ENCODE results near the gene PYGM.

The PYGM gene

DNA sequence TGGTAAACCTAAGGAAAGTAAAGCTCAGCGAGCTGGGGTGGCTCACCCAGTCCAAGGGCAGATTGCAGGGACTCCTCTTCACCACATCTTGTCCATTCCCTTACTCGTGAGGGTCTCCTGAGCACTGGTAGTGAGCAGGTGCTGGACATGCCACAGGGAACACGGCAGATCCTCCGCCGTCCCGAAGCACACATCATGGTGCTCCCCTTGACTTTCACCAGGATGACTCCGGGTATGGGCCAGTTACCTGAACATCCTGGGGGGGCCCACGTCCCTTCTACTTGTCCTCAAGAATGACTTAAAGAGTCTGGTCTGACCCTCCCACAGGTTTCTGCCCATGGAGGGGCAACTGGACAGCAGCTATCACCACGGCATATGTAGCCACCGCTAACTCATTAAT lies 26.5 kb upstream of the PYGM start:
- Histone ChIP-seq H3K4me1 (ENCODE audit: control extremely low read depth in 1 of 4, control insufficient read depth in 4 of 4, insufficient read depth in 4 of 4, low read length in 3 of 4) (peaks cover 0 to 5% (median 2%) of the 10 kb centered on the region in 4 experiments), H3K36me3 (ENCODE audit: control insufficient read depth in 4 of 4, insufficient read depth in 4 of 4, low read length in 3 of 4) (peaks cover 4 to 31% (median 21%) of the 10 kb centered on the region in 4 experiments), H3K27ac (ENCODE audit: insufficient read depth in 1 of 2, low read depth in 1 of 2, low read length in 2 of 2, poor library complexity in 1 of 2, severe bottlenecking in 2 of 2) (no peak overlapping the region), H3K9me3 (ENCODE audit: control extremely low read depth in 1 of 5, control insufficient read depth in 4 of 5, insufficient read depth in 2 of 5, low read depth in 1 of 5, low read length in 4 of 5) (no peaks in the 10 kb centered on the region), H3K27me3 (replicated peaks in 2 of 5; ENCODE audit: control insufficient read depth in 4 of 5, insufficient read depth in 5 of 5, low read length in 4 of 5) (no peaks in the 10 kb centered on the region), H3K4me3 (ENCODE audit: control insufficient read depth in 1 of 7, extremely low read depth in 1 of 7, insufficient read depth in 4 of 7, low read depth in 2 of 7, low read length in 6 of 7) (no peak overlapping the region)
- POLR2A ChIA-PET: interaction anchor here (0.8 to 2.2 kb wide), 2 partner anchors 12 to 42 kb away, joined by 4 to 6 read pairs; partner anchors contain the start of gene RASGRP2
- CTCF ChIA-PET: interaction anchor here (0.8 to 4.3 kb wide), 14 partner anchors 8 to 331 kb away, joined by 3 to 42 read pairs (median 4); partner anchors contain the start of genes CDC42BPG, MAP4K2, SF1 and ZNHIT2
- WGBS (ENCODE audit: insufficient coverage): 95% methylated on average over 8 of the region's 10 CpGs
- DNase-seq: no peak

GRCh38 chr11:64784813-64785581 lies 25.2 kb upstream of the PYGM start:
- CTCF ChIA-PET: interaction anchor here (0.6 to 4.3 kb wide), 13 partner anchors 9 to 109 kb away, joined by 3 to 42 read pairs (median 5); partner anchors contain the start of genes CDC42BPG and MAP4K2
- H3K4me3 ChIP-seq (ENCODE audit: control insufficient read depth in 1 of 7, extremely low read depth in 1 of 7, insufficient read depth in 4 of 7, low read depth in 2 of 7, low read length in 6 of 7): no peak overlapping the region
- POLR2A ChIA-PET: interaction anchor here (2.2 kb wide), 1 partner anchor 41 kb away, joined by 6 read pairs; the partner anchor contains the start of gene RASGRP2
- WGBS (ENCODE audit: insufficient coverage): 98% methylated on average over 5 of the region's 12 CpGs
- no peak overlapping the region for H3K27ac ChIP-seq (ENCODE audit: insufficient read depth in 1 of 2, low read depth in 1 of 2, low read length in 2 of 2, poor library complexity in 1 of 2, severe bottlenecking in 2 of 2)
- H3K27me3 ChIP-seq (replicated peaks in 2 of 5; ENCODE audit: control insufficient read depth in 4 of 5, insufficient read depth in 5 of 5, low read length in 4 of 5): no peaks in the 10 kb centered on the region
- H3K4me1 ChIP-seq (ENCODE audit: control extremely low read depth in 1 of 4, control insufficient read depth in 4 of 4, insufficient read depth in 4 of 4, low read length in 3 of 4): peaks cover under 1 to 14% (median 8%) of the 10 kb centered on the region in 4 experiments
- H3K9me3 ChIP-seq (ENCODE audit: control extremely low read depth in 1 of 5, control insufficient read depth in 4 of 5, insufficient read depth in 2 of 5, low read depth in 1 of 5, low read length in 4 of 5): no peaks in the 10 kb centered on the region
- H3K36me3 ChIP-seq (ENCODE audit: control insufficient read depth in 4 of 4, insufficient read depth in 4 of 4, low read length in 3 of 4): peaks cover 4 to 22% (median 13%) of the 10 kb centered on the region in 4 experiments
- DNase-seq: no peak

- Histone ChIP-seq H3K9me3 (ENCODE audit: control extremely low read depth in 1 of 5, control insufficient read depth in 4 of 5, insufficient read depth in 2 of 5, low read depth in 1 of 5, low read length in 4 of 5) (no peaks in the 10 kb centered on the region), H3K36me3 (ENCODE audit: control insufficient read depth in 4 of 4, insufficient read depth in 4 of 4, low read length in 3 of 4) (peaks cover 12 to 37% (median 25%) of the 10 kb centered on the region in 4 experiments), H3K27me3 (replicated peaks in 2 of 5; ENCODE audit: control insufficient read depth in 4 of 5, insufficient read depth in 5 of 5, low read length in 4 of 5) (no peaks in the 10 kb centered on the region), H3K4me3 (ENCODE audit: control insufficient read depth in 1 of 7, extremely low read depth in 1 of 7, insufficient read depth in 4 of 7, low read depth in 2 of 7, low read length in 6 of 7) (peak within 1 kb of the TSS; percentile 58 to 99 (median 85)), H3K4me1 (ENCODE audit: control extremely low read depth in 1 of 4, control insufficient read depth in 4 of 4, insufficient read depth in 4 of 4, low read length in 3 of 4) (peaks cover 24 to 47% (median 36%) of the 10 kb centered on the region in 4 experiments), H3K27ac (ENCODE audit: insufficient read depth in 1 of 2, low read depth in 1 of 2, low read length in 2 of 2, poor library complexity in 1 of 2, severe bottlenecking in 2 of 2) (peak within 1 kb of the TSS; percentile 95 to 96)
- ChIA-PET CTCF (interaction anchor here (0.9 to 4.4 kb wide), 9 partner anchors 8 to 139 kb away, joined by 3 to 20 read pairs (median 4); partner anchors contain the start of genes MAP4K2 and RASGRP2), POLR2A (interaction anchor here (0.6 to 3.1 kb wide), 6 partner anchors 11 to 34 kb away, joined by 3 to 25 read pairs (median 6); partner anchors contain the start of gene RASGRP2)
- peak; percentile 100 for DNase-seq
- 0% methylated on average over 48 of the region's 80 CpGs for WGBS (ENCODE audit: insufficient coverage)
These were observed 18.9 kb upstream of the PYGM start, which contains the start of gene SF1 for GRCh38 chr11:64778473-64779298. TSS of gene SF1 (minus strand) at chr11:64778542. CDS start at chr11:64778392, 150 bp downstream.

- ChIA-PET POLR2A (interaction anchor here (1.2 to 3.1 kb wide), 4 partner anchors 10 to 34 kb away, joined by 5 to 25 read pairs (median 8); partner anchors contain the start of gene RASGRP2), CTCF (interaction anchor here (0.9 to 4.4 kb wide), 8 partner anchors 8 to 140 kb away, joined by 3 to 20 read pairs (median 4); partner anchors contain the start of gene RASGRP2)
- WGBS (ENCODE audit: insufficient coverage): 0% methylated on average over 16 of the region's 28 CpGs
- H3K4me1 ChIP-seq (ENCODE audit: control extremely low read depth in 1 of 4, control insufficient read depth in 4 of 4, insufficient read depth in 4 of 4, low read length in 3 of 4): peaks cover 24 to 52% (median 40%) of the 10 kb centered on the region in 4 experiments
- no peaks in the 10 kb centered on the region for H3K27me3 ChIP-seq (replicated peaks in 2 of 5; ENCODE audit: control insufficient read depth in 4 of 5, insufficient read depth in 5 of 5, low read length in 4 of 5)
- H3K36me3 ChIP-seq (ENCODE audit: control insufficient read depth in 4 of 4, insufficient read depth in 4 of 4, low read length in 3 of 4): peaks cover 14 to 42% (median 31%) of the 10 kb centered on the region in 4 experiments
- H3K27ac ChIP-seq (ENCODE audit: insufficient read depth in 1 of 2, low read depth in 1 of 2, low read length in 2 of 2, poor library complexity in 1 of 2, severe bottlenecking in 2 of 2): peak overlapping the region; percentile 80 to 96
- no peaks in the 10 kb centered on the region for H3K9me3 ChIP-seq (ENCODE audit: control extremely low read depth in 1 of 5, control insufficient read depth in 4 of 5, insufficient read depth in 2 of 5, low read depth in 1 of 5, low read length in 4 of 5)
- peak overlapping the region; percentile 58 to 99 (median 76) for H3K4me3 ChIP-seq (ENCODE audit: control insufficient read depth in 1 of 7, extremely low read depth in 1 of 7, insufficient read depth in 4 of 7, low read depth in 2 of 7, low read length in 6 of 7)
- DNase-seq: no peak
These were observed 18.4 kb upstream of the PYGM start for GRCh38 chr11:64778223-64778472.

GRCh38 chr11:64777449-64778222 lies 17.9 kb upstream of the PYGM start:
- H3K36me3 ChIP-seq (ENCODE audit: control insufficient read depth in 4 of 4, insufficient read depth in 4 of 4, low read length in 3 of 4): peaks cover 20 to 47% (median 34%) of the 10 kb centered on the region in 4 experiments
- no peaks in the 10 kb centered on the region for H3K9me3 ChIP-seq (ENCODE audit: control extremely low read depth in 1 of 5, control insufficient read depth in 4 of 5, insufficient read depth in 2 of 5, low read depth in 1 of 5, low read length in 4 of 5)
- CTCF ChIA-PET: interaction anchor here (1.4 to 4.5 kb wide), 3 partner anchors 9 to 14 kb away, joined by 3 to 31 read pairs (median 20); no protein-coding TSS in a partner anchor
- peak; percentile 67 to 82 (median 80) for DNase-seq
- peak overlapping the region; percentile 58 to 99 (median 85) for H3K4me3 ChIP-seq (ENCODE audit: control insufficient read depth in 1 of 7, extremely low read depth in 1 of 7, insufficient read depth in 4 of 7, low read depth in 2 of 7, low read length in 6 of 7)
- POLR2A ChIA-PET: interaction anchor here (0.6 to 3.1 kb wide), 5 partner anchors 10 to 33 kb away, joined by 4 to 25 read pairs (median 6); partner anchors contain the start of gene RASGRP2
- WGBS (ENCODE audit: insufficient coverage): under 1% methylated on average over 86 of the region's 98 CpGs
- H3K4me1 ChIP-seq (ENCODE audit: control extremely low read depth in 1 of 4, control insufficient read depth in 4 of 4, insufficient read depth in 4 of 4, low read length in 3 of 4): peaks cover 27 to 57% (median 44%) of the 10 kb centered on the region in 4 experiments
- H3K27me3 ChIP-seq (replicated peaks in 2 of 5; ENCODE audit: control insufficient read depth in 4 of 5, insufficient read depth in 5 of 5, low read length in 4 of 5): no peaks in the 10 kb centered on the region
- peak overlapping the region; percentile 80 to 96 for H3K27ac ChIP-seq (ENCODE audit: insufficient read depth in 1 of 2, low read depth in 1 of 2, low read length in 2 of 2, poor library complexity in 1 of 2, severe bottlenecking in 2 of 2)

- CTCF ChIA-PET: interaction anchor here (1.0 to 4.5 kb wide), 5 partner anchors 9 to 128 kb away, joined by 3 to 31 read pairs (median 4); partner anchors contain the start of gene RASGRP2
- Histone ChIP-seq H3K9me3 (ENCODE audit: control extremely low read depth in 1 of 5, control insufficient read depth in 4 of 5, insufficient read depth in 2 of 5, low read depth in 1 of 5, low read length in 4 of 5) (no peaks in the 10 kb centered on the region), H3K4me3 (ENCODE audit: control insufficient read depth in 1 of 7, extremely low read depth in 1 of 7, insufficient read depth in 4 of 7, low read depth in 2 of 7, low read length in 6 of 7) (peak overlapping the region in 6 of 7 experiments; percentile 76 to 99 (median 85)), H3K36me3 (ENCODE audit: control insufficient read depth in 4 of 4, insufficient read depth in 4 of 4, low read length in 3 of 4) (peaks cover 23 to 54% (median 38%) of the 10 kb centered on the region in 4 experiments), H3K4me1 (ENCODE audit: control extremely low read depth in 1 of 4, control insufficient read depth in 4 of 4, insufficient read depth in 4 of 4, low read length in 3 of 4) (peaks cover 31 to 63% (median 49%) of the 10 kb centered on the region in 4 experiments), H3K27ac (ENCODE audit: insufficient read depth in 1 of 2, low read depth in 1 of 2, low read length in 2 of 2, poor library complexity in 1 of 2, severe bottlenecking in 2 of 2) (peak overlapping the region; percentile 74 to 84), H3K27me3 (replicated peaks in 2 of 5; ENCODE audit: control insufficient read depth in 4 of 5, insufficient read depth in 5 of 5, low read length in 4 of 5) (no peaks in the 10 kb centered on the region)
- WGBS (ENCODE audit: insufficient coverage): 38% methylated on average over 2 of the region's 3 CpGs
- no peak for DNase-seq
- POLR2A ChIA-PET: interaction anchor here (1.3 kb wide), 1 partner anchor 13 kb away, joined by 3 read pairs; no protein-coding TSS in a partner anchor
These were observed 17.1 kb upstream of the PYGM start for GRCh38 chr11:64776875-64777274.

All from common myeloid progenitor, CD34-positive (primary cell).